Right lobe of liver (tissue), 4 donors: ENCODE results near the gene PCP4.

ENCODE experiments used
- POLR2A ChIP-seq: fragments of 450-650 bp; IDR thresholded peaks from one replicate; pipeline ENCODE4 v1.6.1; 2017; ENCODE audit warnings: antibody characterized with exemption, mild to moderate bottlenecking
- TF ChIP-seq, protein P1 (sequence below), 4 donors: fragments of 200-600 bp in 3 of 4; fragments of 450-650 bp in 1 of 4; IDR thresholded peaks; one replicate each; pipeline versions ENCODE4 v1.5.1 to v1.8.0; 2016 to 2022; ENCODE audit warnings: antibody characterized with exemption in 4 of 4, mild to moderate bottlenecking in 2 of 4
- donor health status: DM: no; HTN: no; CAD: no.
- donor health status: DM: no; HTN: no; CAD: no.
- donor health status: DM: no; HTN: yes; CAD: no.

DNA sequence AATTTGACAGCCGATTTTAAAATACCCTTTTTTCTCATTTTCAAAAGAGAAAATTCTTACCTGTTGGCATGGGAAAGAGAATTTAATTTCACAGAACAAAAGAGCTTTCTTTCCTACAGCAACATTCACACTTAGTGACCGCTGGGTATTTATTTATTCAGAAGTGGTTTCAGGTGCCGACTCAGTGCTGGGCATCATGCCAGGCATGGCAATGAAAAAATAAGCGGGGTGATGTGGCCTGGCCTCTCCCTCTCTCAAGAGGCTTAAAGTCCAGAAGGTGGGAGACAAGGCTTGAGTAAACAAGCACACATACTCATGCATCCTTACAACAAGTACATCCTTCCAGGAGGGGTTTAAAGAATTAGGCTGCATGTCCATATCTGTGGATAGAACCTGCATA, 4.1 kb upstream of the PCP4 start:
- TF ChIP-seq, protein P1, sequence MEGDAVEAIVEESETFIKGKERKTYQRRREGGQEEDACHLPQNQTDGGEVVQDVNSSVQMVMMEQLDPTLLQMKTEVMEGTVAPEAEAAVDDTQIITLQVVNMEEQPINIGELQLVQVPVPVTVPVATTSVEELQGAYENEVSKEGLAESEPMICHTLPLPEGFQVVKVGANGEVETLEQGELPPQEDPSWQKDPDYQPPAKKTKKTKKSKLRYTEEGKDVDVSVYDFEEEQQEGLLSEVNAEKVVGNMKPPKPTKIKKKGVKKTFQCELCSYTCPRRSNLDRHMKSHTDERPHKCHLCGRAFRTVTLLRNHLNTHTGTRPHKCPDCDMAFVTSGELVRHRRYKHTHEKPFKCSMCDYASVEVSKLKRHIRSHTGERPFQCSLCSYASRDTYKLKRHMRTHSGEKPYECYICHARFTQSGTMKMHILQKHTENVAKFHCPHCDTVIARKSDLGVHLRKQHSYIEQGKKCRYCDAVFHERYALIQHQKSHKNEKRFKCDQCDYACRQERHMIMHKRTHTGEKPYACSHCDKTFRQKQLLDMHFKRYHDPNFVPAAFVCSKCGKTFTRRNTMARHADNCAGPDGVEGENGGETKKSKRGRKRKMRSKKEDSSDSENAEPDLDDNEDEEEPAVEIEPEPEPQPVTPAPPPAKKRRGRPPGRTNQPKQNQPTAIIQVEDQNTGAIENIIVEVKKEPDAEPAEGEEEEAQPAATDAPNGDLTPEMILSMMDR (IDR thresholded peaks at IDR 0.05), result no peak
- no peak for TF ChIP-seq POLR2A
